Activated CD4-positive, CD25-positive, alpha-beta regulatory T cell treated with anti-CD3 and anti-CD28 coated beads, Interleukin-2, amount 50 U/mL, for 24 hours (primary cell): Measurements from ENCODE around the gene AQP9.
"Not testable (repeated sequence)": the region's sequence is repeated elsewhere in the genome, so short reads cannot be mapped to it uniquely, and the experiment has no call there.

Experiments
- ATAC-seq, 2 donors: fragments of 150-1000 bp; cut with Tn5 transposase; one replicate each; pipeline ENCODE4 v1.10.0; 2021; ENCODE audit warnings: mild to moderate bottlenecking in 1 of 2, moderate library complexity in 1 of 2

Gene AQP9

GRCh38 chr15:58138106-58138505 lies at the start of gene AQP9:
AQP9 (plus strand) TSS chr15:58138381; CDS start chr15:58138566, 185 bp downstream.
- ATAC-seq, result no peak

GRCh38 chr15:58095415-58095814 lies 42.8 kb upstream of the AQP9 start:
- ATAC-seq, result no peak

- no peak for ATAC-seq
Observed at GRCh38 chr15:58096529-58097084, 41.6 kb upstream of the AQP9 start.

GRCh38 chr15:58103482-58103881 lies 34.7 kb upstream of the AQP9 start:
- no peak for ATAC-seq

GRCh38 chr15:58108117-58108516 lies 30.1 kb upstream of the AQP9 start:
- ATAC-seq, result no peak

GRCh38 chr15:58109419-58109818 lies 28.8 kb upstream of the AQP9 start:
- no peak for ATAC-seq

- ATAC-seq, result no peak
Observed at GRCh38 chr15:58110999-58111717, 27.0 kb upstream of the AQP9 start.

- ATAC-seq, result no peak
Observed at GRCh38 chr15:58111718-58112104, 26.5 kb upstream of the AQP9 start.

GRCh38 chr15:58113358-58113757 lies 24.8 kb upstream of the AQP9 start:
- not testable (repeated sequence) for ATAC-seq

- ATAC-seq, result no peak
Observed at GRCh38 chr15:58114388-58114787, 23.8 kb upstream of the AQP9 start.

- ATAC-seq, result no peak
Observed at GRCh38 chr15:58114812-58115211, 23.4 kb upstream of the AQP9 start.

GRCh38 chr15:58115692-58116091 lies 22.5 kb upstream of the AQP9 start:
- ATAC-seq, result no peak

GRCh38 chr15:58117619-58118018 lies 20.6 kb upstream of the AQP9 start:
- ATAC-seq, result no peak

GRCh38 chr15:58118272-58118671 lies 19.9 kb upstream of the AQP9 start:
- ATAC-seq, result no peak

GRCh38 chr15:58119016-58119415 lies 19.2 kb upstream of the AQP9 start:
- ATAC-seq, result no peak

- ATAC-seq, result no peak
Observed at GRCh38 chr15:58124585-58124984, 13.6 kb upstream of the AQP9 start.

GRCh38 chr15:58125333-58125732 lies 12.8 kb upstream of the AQP9 start:
- no peak for ATAC-seq

- no peak for ATAC-seq
Observed at GRCh38 chr15:58134886-58135285, 3.3 kb upstream of the AQP9 start.

- ATAC-seq, result no peak
Observed at GRCh38 chr15:58135511-58136174, 2.5 kb upstream of the AQP9 start.

- no peak for ATAC-seq
Observed at GRCh38 chr15:58136731-58137130, 1.4 kb upstream of the AQP9 start.

GRCh38 chr15:58137686-58138085 lies 495 bp upstream of the AQP9 start:
- no peak for ATAC-seq

GRCh38 chr15:58139276-58139988 lies 1.3 kb downstream of the AQP9 start:
- no peak for ATAC-seq

- ATAC-seq, result no peak
Observed at GRCh38 chr15:58139989-58140522, 1.9 kb downstream of the AQP9 start.
